Neuronal stem cell (in vitro differentiated cells): ENCODE results near the gene MAGI1.

ENCODE experiments used
- DNase-seq: peaks from one replicate; pipeline ENCODE4 v3.0.0-alpha.2; 2013; ENCODE audit warnings: low spot score
- H2AFZ ChIP-seq: one replicate; pipeline ENCODE4 v1.6.1; 2013; ENCODE audit warnings: mild to moderate bottlenecking, low read length, inconsistent platforms
- H2AK5ac ChIP-seq: 2 replicates; pipeline ENCODE4 v1.6.1; 2013; ENCODE audit warnings: low read depth, mild to moderate bottlenecking, inconsistent platforms, low read length, moderate library complexity, mixed read lengths
- H2BK120ac ChIP-seq: 2 replicates; pipeline ENCODE4 v1.6.1; 2013; ENCODE audit warnings: low read depth, mild to moderate bottlenecking, inconsistent platforms, low read length, moderate library complexity, mixed read lengths
- H2BK12ac ChIP-seq: one replicate; pipeline ENCODE4 v1.6.1; 2013; ENCODE audit warnings: low read length, inconsistent platforms
- H2BK15ac ChIP-seq: 2 replicates; pipeline ENCODE4 v1.6.1; 2013; ENCODE audit warnings: mild to moderate bottlenecking, low read length, inconsistent platforms, mixed read lengths
- H2BK5ac ChIP-seq: one replicate; pipeline ENCODE4 v1.6.1; 2013; ENCODE audit warnings: inconsistent platforms, mild to moderate bottlenecking, low read length, moderate library complexity
- H3K14ac ChIP-seq: one replicate; pipeline ENCODE4 v1.6.1; 2013; ENCODE audit warnings: low read length, inconsistent platforms
- H3K18ac ChIP-seq: 2 replicates; pipeline ENCODE4 v1.6.1; 2013; ENCODE audit warnings: low read length, inconsistent platforms
- H3K23ac ChIP-seq: 2 replicates; pipeline ENCODE4 v1.6.1; 2013; ENCODE audit warnings: low read depth, mild to moderate bottlenecking, mixed read lengths, low read length, inconsistent platforms; ENCODE audit not compliant: poor library complexity
- H3K27ac ChIP-seq: replicated peaks from 3 replicates; pipeline ENCODE4 v1.5.1; 2013; ENCODE audit warnings: low read length, inconsistent platforms
- H3K27me3 ChIP-seq, 3 experiments: 2 replicates each; pipeline ENCODE4 v1.6.1; 2013; ENCODE audit warnings: low read length in 3 of 3, mild to moderate bottlenecking in 2 of 3, inconsistent platforms in 1 of 3, low read depth in 1 of 3, mixed read lengths in 1 of 3, moderate library complexity in 1 of 3; ENCODE audit not compliant: control insufficient read depth in 3 of 3, insufficient read depth in 3 of 3
- H3K36me3 ChIP-seq, 2 donors: replicated peaks in 1 of 2; 2 replicates each; pipeline ENCODE4 v1.6.1; 2013; ENCODE audit warnings: low read length in 2 of 2; ENCODE audit not compliant: control insufficient read depth in 2 of 2, insufficient read depth in 2 of 2
- H3K4ac ChIP-seq: 2 replicates; pipeline ENCODE4 v1.6.1; 2013; ENCODE audit warnings: inconsistent platforms, mild to moderate bottlenecking, low read length, moderate library complexity
- H3K4me1 ChIP-seq, 2 donors: 1 replicate in 1 of 2; 2 replicates in 1 of 2; pipeline ENCODE4 v1.6.1; 2013; ENCODE audit warnings: low read length in 2 of 2, low read depth in 1 of 2; ENCODE audit not compliant: control insufficient read depth in 2 of 2, insufficient read depth in 1 of 2
- H3K4me2 ChIP-seq: one replicate; pipeline ENCODE4 v1.6.1; 2013; ENCODE audit warnings: mild to moderate bottlenecking, low read length, inconsistent platforms; ENCODE audit not compliant: insufficient read depth, poor library complexity, severe bottlenecking
- H3K4me3 ChIP-seq, 2 donors: 2 replicates each; pipeline ENCODE4 v1.5.1; 2013; ENCODE audit warnings: low read length in 2 of 2, mild to moderate bottlenecking in 2 of 2, inconsistent platforms in 1 of 2, moderate library complexity in 1 of 2
- H3K79me1 ChIP-seq: one replicate; pipeline ENCODE4 v1.6.1; 2013; ENCODE audit warnings: low read depth, mild to moderate bottlenecking, inconsistent platforms, low read length, moderate library complexity
- H3K9ac ChIP-seq: one replicate; pipeline ENCODE4 v1.6.1; 2013; ENCODE audit warnings: mild to moderate bottlenecking, low read depth, low read length, inconsistent platforms; ENCODE audit not compliant: poor library complexity
- H3K9me3 ChIP-seq, 2 donors: replicated peaks in 1 of 2; 2 replicates each; pipeline versions ENCODE3 to v1.6.1; 2013; ENCODE audit warnings: low read length in 2 of 2, mild to moderate bottlenecking in 2 of 2, inconsistent platforms in 1 of 2, low read depth in 1 of 2, mixed read lengths in 1 of 2, moderate library complexity in 1 of 2; ENCODE audit not compliant: control insufficient read depth in 2 of 2, insufficient read depth in 1 of 2
- H4K8ac ChIP-seq: one replicate; pipeline ENCODE4 v1.6.1; 2013; ENCODE audit warnings: low read depth, mild to moderate bottlenecking, inconsistent platforms, low read length, moderate library complexity
- H4K91ac ChIP-seq: one replicate; pipeline ENCODE4 v1.6.1; 2013; ENCODE audit warnings: low read length, low read depth, mild to moderate bottlenecking, inconsistent platforms; ENCODE audit not compliant: poor library complexity
- WGBS, 2 donors: extraction: QIAGEN DNeasy Blood & Tissue Kit; methylation state at CpG; one replicate each; pipeline ENCODE4 v1.1.7; 2013; ENCODE audit warnings: missing lambda C conversion rate in 2 of 2, mixed read lengths in 1 of 2; ENCODE audit not compliant: insufficient read length in 2 of 2, insufficient replicate concordance in 1 of 2; ENCODE audit errors: extremely low coverage in 2 of 2; 5-methylcytosine and 5-hydroxymethylcytosine counted together

Gene MAGI1

DNA sequence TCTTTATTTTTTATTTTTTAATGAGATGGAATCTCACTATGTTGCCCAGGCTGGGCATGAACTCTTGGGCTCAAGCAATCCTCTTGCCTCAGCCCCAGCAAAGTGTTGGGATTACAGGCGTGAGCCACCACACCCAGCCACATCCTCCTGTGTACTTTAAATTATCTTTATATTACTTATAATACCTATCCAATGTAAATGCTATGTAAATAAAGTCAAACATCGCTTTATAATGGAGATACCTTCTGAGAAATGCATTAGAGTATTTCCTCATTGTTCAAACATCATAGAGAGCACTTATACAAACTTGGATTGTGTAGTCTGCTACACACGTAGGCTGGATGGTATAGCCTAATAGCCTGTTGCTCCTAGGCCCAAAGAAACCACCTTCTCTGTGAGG, 41.4 kb upstream of the MAGI1 start:
- WGBS, 2 donors: no CpG with 5 or more reads among the region's 3 CpGs
- no peak overlapping the region for H4K8ac ChIP-seq
- no peaks in the 10 kb centered on the region for H3K27me3 ChIP-seq
- no peak overlapping the region for H2BK12ac ChIP-seq
- no peaks in the 10 kb centered on the region for H3K4me1 ChIP-seq
- H2BK120ac ChIP-seq: no peak overlapping the region
- no peak overlapping the region for H3K14ac ChIP-seq
- no peak overlapping the region for H3K9ac ChIP-seq
- H3K23ac ChIP-seq: no peak overlapping the region
- no peak overlapping the region for H4K91ac ChIP-seq
- H3K27ac ChIP-seq: no peak overlapping the region
- no peak overlapping the region for H3K18ac ChIP-seq
- H3K79me1 ChIP-seq: no peaks in the 10 kb centered on the region
- no peak overlapping the region for H3K4me3 ChIP-seq
- H3K36me3 ChIP-seq: no peaks in the 10 kb centered on the region
- no peak overlapping the region for H2BK15ac ChIP-seq
- no peak for DNase-seq
- H2BK5ac ChIP-seq: no peak overlapping the region
- H3K9me3 ChIP-seq: peaks cover 0 to 3% of the 10 kb centered on the region in 2 donors
- H3K4me2 ChIP-seq: no peak overlapping the region
- no peak overlapping the region for H2AK5ac ChIP-seq
- H2AFZ ChIP-seq: no peak overlapping the region
- H3K4ac ChIP-seq: no peak overlapping the region

DNA sequence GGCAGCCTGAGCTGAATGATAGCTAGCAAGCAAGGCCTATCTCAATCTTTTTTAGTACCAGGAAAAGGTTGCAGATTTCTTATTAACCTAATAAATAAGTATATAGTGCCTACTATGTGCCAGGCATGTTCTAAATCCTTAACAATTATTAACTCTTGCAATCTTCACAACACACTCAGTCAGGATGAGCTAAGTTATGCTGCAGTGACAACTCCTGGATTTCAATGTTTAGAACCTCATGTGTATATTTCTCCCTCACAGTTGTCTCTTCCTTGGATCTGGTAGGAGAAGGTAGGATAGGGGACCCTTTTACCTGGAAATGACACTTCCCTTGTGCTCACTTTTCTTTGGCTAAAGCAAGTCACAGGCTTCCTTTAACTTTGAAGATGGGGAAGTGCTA, 39.3 kb upstream of the MAGI1 start:
- Histone ChIP-seq H3K9ac (no peak overlapping the region), H2BK15ac (no peak overlapping the region), H3K9me3 (peaks cover 0 to 3% of the 10 kb centered on the region in 2 donors), H3K27ac (no peak overlapping the region), H3K36me3 (no peaks in the 10 kb centered on the region), H3K4ac (no peak overlapping the region), H2AK5ac (no peak overlapping the region), H3K4me1 (no peaks in the 10 kb centered on the region), H2BK120ac (no peak overlapping the region), H3K4me3 (no peak overlapping the region), H3K79me1 (no peaks in the 10 kb centered on the region), H4K91ac (no peak overlapping the region), H3K14ac (no peak overlapping the region), H2BK12ac (no peak overlapping the region), H3K23ac (no peak overlapping the region), H4K8ac (no peak overlapping the region), H3K18ac (no peak overlapping the region), H3K27me3 (no peaks in the 10 kb centered on the region), H3K4me2 (no peak overlapping the region), H2AFZ (no peak overlapping the region), H2BK5ac (no peak overlapping the region)
- DNase-seq: no peak

DNA sequence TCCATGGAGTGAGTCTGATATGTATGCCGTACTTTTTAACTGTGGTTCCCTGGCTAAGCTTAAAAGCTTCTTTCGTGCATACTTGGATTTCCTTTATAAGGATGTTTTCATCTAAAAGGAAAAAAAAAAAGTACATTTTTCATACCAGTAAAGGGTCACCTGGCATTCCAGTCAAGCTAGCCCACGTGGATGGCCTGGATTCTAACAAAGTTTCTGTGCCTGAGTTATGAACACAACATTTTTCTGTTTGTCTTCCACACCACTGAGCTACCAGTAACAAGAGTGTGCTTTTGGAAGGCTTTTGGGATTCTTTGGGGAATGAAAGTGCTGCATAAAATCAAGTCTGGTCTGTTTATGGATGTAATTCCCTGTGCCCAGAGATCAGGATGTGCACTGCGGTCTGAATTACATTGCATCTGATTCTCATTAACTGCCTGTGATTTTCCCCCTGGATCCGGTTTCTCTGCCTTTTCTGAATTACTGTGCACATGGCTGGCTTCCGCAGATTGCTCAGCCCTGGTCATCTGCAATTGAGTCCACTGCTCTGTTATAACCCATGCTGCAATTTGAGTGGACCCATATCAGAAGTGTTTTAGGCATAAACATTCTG, 38.2 kb upstream of the MAGI1 start:
- Histone ChIP-seq H3K14ac (no peak overlapping the region), H3K9ac (no peak overlapping the region), H3K4me2 (no peak overlapping the region), H3K4me3 (no peak overlapping the region), H3K79me1 (no peaks in the 10 kb centered on the region), H3K9me3 (peaks cover 0 to 3% of the 10 kb centered on the region in 2 donors), H3K23ac (no peak overlapping the region), H2AFZ (peak overlapping the region; percentile 57), H3K27ac (no peak overlapping the region), H2BK15ac (no peak overlapping the region), H3K18ac (no peak overlapping the region), H2BK5ac (no peak overlapping the region), H3K36me3 (no peaks in the 10 kb centered on the region), H4K91ac (no peak overlapping the region), H3K4ac (no peak overlapping the region), H2BK12ac (no peak overlapping the region), H2BK120ac (no peak overlapping the region), H4K8ac (no peak overlapping the region), H3K4me1 (no peaks in the 10 kb centered on the region), H3K27me3 (no peaks in the 10 kb centered on the region), H2AK5ac (no peak overlapping the region)
- no peak for DNase-seq
- no CpG with 5 or more reads among the region's 6 CpGs for WGBS, 2 donors

DNA sequence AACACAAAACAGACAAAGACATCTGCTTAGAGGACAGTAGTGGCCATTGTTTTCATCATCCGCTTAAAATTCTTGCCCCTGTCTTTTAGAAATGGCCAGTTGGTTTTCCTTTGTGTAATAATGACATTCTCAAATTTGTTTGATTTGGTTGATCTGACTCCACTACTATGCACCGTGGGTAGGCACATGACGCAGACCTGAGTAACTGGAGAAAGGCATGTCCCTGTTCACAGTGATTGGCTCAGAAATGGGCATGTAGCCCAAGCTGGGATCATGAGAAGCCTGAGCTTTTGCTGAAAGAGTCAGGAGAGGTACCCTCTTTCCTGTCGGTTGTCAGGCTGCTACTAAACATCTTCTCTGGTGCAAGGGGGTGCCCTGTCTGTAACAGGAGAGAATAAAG, 36.6 kb upstream of the MAGI1 start:
- no peak overlapping the region for H4K91ac ChIP-seq
- H3K4ac ChIP-seq: no peak overlapping the region
- no CpG with 5 or more reads among the region's 4 CpGs for WGBS, 2 donors
- no peaks in the 10 kb centered on the region for H3K79me1 ChIP-seq
- no peak overlapping the region for H3K27ac ChIP-seq
- no peaks in the 10 kb centered on the region for H3K36me3 ChIP-seq
- no peak overlapping the region for H3K4me2 ChIP-seq
- H3K27me3 ChIP-seq: no peaks in the 10 kb centered on the region
- H4K8ac ChIP-seq: no peak overlapping the region
- no peaks in the 10 kb centered on the region for H3K4me1 ChIP-seq
- no peak overlapping the region for H3K18ac ChIP-seq
- H2BK12ac ChIP-seq: no peak overlapping the region
- no peak overlapping the region for H3K14ac ChIP-seq
- no peak for DNase-seq
- H2BK15ac ChIP-seq: no peak overlapping the region
- no peak overlapping the region for H3K4me3 ChIP-seq
- H3K23ac ChIP-seq: no peak overlapping the region
- H2AFZ ChIP-seq: no peak overlapping the region
- peaks cover 0 to 3% of the 10 kb centered on the region in 2 donors for H3K9me3 ChIP-seq
- H2BK5ac ChIP-seq: no peak overlapping the region
- no peak overlapping the region for H2AK5ac ChIP-seq
- H3K9ac ChIP-seq: no peak overlapping the region
- no peak overlapping the region for H2BK120ac ChIP-seq
